Sigmoid colon (tissue), 4 donors: Measurements from ENCODE around the gene CFD.

ENCODE experiments used
- EP300 ChIP-seq, 4 donors: sonication (generic); formaldehyde crosslinking; IDR thresholded peaks; one replicate each; pipeline ENCODE4 v1.6.1; 2017; ENCODE audit warnings: antibody characterized with exemption in 4 of 4
- POLR2A ChIP-seq, 2 donors: fragments of 450-650 bp; IDR thresholded peaks; one replicate each; pipeline ENCODE4 v1.6.1; 2016; ENCODE audit warnings: antibody characterized with exemption in 2 of 2, mild to moderate bottlenecking in 2 of 2, moderate library complexity in 2 of 2
- POLR2AphosphoS5 ChIP-seq, 4 donors: sonication (generic); formaldehyde crosslinking; IDR thresholded peaks; one replicate each; pipeline ENCODE4 v1.6.1; 2017; ENCODE audit warnings: antibody characterized with exemption in 4 of 4
- TF ChIP-seq, protein P1 (sequence below), 4 experiments: fragments of 450-650 bp in 3 of 4; fragments of 200-600 bp in 1 of 4; IDR thresholded peaks; one replicate each; pipeline ENCODE4 v1.5.1; 2016 to 2019; ENCODE audit warnings: antibody characterized with exemption in 4 of 4, mild to moderate bottlenecking in 3 of 4, moderate library complexity in 2 of 4

- TF ChIP-seq POLR2A (IDR thresholded peaks at IDR 0.05) = no peak
- TF ChIP-seq, protein P1, sequence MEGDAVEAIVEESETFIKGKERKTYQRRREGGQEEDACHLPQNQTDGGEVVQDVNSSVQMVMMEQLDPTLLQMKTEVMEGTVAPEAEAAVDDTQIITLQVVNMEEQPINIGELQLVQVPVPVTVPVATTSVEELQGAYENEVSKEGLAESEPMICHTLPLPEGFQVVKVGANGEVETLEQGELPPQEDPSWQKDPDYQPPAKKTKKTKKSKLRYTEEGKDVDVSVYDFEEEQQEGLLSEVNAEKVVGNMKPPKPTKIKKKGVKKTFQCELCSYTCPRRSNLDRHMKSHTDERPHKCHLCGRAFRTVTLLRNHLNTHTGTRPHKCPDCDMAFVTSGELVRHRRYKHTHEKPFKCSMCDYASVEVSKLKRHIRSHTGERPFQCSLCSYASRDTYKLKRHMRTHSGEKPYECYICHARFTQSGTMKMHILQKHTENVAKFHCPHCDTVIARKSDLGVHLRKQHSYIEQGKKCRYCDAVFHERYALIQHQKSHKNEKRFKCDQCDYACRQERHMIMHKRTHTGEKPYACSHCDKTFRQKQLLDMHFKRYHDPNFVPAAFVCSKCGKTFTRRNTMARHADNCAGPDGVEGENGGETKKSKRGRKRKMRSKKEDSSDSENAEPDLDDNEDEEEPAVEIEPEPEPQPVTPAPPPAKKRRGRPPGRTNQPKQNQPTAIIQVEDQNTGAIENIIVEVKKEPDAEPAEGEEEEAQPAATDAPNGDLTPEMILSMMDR (IDR thresholded peaks at IDR 0.05) = no peak
- no peak for TF ChIP-seq POLR2AphosphoS5 (IDR thresholded peaks at IDR 0.05)
- TF ChIP-seq EP300 (IDR thresholded peaks at IDR 0.05) = no peak
Measured at GRCh38 chr19:906480-906879, 47.0 kb downstream of the CFD start.
